PC-9 (cell line): ENCODE results near the gene FIBCD1.

Experiments used
- EZH2 ChIP-seq: fragments of 200-600 bp; sonication (generic); IDR thresholded peaks from 2 replicates; pipeline ENCODE4 v1.8.0; 2017; ENCODE audit warnings: antibody characterized with exemption, low read depth
- TF ChIP-seq, protein P1 (sequence below): fragments of 200-600 bp; sonication (generic); conservative IDR thresholded peaks from 2 replicates; pipeline ENCODE4 v1.6.1; 2017; ENCODE audit warnings: mixed run types, antibody characterized with exemption, mild to moderate bottlenecking, moderate library complexity

DNA sequence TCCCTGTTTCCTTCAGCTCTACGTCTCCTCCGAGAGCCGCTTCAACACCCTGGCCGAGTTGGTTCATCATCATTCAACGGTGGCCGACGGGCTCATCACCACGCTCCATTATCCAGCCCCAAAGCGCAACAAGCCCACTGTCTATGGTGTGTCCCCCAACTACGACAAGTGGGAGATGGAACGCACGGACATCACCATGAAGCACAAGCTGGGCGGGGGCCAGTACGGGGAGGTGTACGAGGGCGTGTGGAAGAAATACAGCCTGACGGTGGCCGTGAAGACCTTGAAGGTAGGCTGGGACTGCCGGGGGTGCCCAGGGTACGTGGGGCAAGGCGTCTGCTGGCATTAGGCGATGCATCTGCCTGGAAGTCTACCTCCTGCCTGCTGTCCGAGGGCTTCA is 76.3 kb downstream of the FIBCD1 start:
- TF ChIP-seq, protein P1, sequence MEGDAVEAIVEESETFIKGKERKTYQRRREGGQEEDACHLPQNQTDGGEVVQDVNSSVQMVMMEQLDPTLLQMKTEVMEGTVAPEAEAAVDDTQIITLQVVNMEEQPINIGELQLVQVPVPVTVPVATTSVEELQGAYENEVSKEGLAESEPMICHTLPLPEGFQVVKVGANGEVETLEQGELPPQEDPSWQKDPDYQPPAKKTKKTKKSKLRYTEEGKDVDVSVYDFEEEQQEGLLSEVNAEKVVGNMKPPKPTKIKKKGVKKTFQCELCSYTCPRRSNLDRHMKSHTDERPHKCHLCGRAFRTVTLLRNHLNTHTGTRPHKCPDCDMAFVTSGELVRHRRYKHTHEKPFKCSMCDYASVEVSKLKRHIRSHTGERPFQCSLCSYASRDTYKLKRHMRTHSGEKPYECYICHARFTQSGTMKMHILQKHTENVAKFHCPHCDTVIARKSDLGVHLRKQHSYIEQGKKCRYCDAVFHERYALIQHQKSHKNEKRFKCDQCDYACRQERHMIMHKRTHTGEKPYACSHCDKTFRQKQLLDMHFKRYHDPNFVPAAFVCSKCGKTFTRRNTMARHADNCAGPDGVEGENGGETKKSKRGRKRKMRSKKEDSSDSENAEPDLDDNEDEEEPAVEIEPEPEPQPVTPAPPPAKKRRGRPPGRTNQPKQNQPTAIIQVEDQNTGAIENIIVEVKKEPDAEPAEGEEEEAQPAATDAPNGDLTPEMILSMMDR, result no peak
- no peak for TF ChIP-seq EZH2
